Mucosa of gallbladder (tissue), 1 donor: ENCODE results near the gene FOXP3. TPM values are rescaled to one million over a fixed set of nuclear protein-coding genes. Genes with fewer than 3 reads are reported as not detected.

Experiments used
- DNase-seq: peaks from one replicate; pipeline ENCODE4 v3.0.0-alpha.2; 2020; ENCODE audit warnings: low spot score
- total RNA-seq: library from RNA; stranded (reverse); gene quantifications from one replicate; pipeline ENCODE4 v1.2.1, GENCODE V29; 2021
- donor health status: DM: no; HTN: no; CAD: no.

FOXP3 gene
- total RNA-seq, 1 donor from 2014 or later = 0.09 TPM

- DNase-seq = no peak
Observed at GRCh38 chrX:49276207-49276606, 11.7 kb upstream of the FOXP3 start.

- no peak for DNase-seq
Observed at GRCh38 chrX:49273181-49273727, 8.7 kb upstream of the FOXP3 start.

DNA sequence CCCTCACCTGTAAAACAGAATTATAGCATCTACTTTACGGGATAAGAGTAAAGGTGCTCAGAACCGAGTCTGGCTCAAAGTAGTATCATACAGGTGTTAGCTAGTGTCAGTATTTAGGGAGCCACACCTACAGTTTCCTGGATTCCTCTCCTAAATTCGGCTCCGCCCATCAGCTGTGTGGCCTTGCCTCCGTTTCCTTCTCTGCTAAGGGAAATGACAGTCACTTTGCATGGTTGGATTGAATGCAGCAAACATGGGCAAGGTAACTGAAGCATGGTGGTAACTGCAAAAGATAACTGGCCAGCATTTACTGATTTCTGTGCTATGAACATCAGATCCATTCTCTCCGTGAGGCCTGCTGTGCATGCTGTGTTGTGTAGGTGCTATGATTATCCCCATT, 7.9 kb upstream of the FOXP3 start:
- no peak for DNase-seq

GRCh38 chrX:49271341-49271740, 6.8 kb upstream of the FOXP3 start:
- no peak for DNase-seq

DNA sequence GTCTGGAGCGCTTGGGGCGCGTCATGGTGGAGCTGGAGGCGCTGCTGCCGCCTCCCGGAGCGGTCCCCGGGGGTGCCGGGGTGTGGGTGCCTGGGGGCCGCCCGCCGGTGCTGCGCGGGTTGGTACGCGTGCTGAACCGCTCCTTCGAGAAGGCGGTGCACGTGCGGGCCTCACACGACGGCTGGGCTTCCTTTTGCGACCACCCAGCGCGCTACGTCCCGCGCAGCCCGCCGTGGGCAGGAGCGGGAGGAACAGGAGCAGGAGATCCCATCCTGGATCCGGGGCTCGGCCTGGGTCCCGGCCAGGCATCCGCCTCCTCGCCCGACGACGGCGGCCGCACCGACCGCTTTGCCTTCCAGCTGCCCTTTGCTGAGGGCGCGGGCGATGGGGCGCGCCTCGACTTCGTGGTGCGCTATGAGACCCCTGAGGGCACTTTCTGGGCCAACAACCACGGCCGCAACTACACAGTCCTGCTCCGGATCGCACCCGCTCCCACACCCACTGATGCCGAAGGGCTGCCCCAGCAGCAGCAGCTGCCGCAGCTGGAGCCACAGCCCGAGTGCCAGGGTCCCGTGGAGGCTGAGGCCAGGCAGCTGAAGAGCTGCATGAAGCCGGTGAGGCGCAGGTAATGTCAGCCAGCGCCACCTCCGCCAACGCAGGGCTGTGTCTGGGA, 5.9 kb upstream of the FOXP3 start:
- no peak for DNase-seq

DNA sequence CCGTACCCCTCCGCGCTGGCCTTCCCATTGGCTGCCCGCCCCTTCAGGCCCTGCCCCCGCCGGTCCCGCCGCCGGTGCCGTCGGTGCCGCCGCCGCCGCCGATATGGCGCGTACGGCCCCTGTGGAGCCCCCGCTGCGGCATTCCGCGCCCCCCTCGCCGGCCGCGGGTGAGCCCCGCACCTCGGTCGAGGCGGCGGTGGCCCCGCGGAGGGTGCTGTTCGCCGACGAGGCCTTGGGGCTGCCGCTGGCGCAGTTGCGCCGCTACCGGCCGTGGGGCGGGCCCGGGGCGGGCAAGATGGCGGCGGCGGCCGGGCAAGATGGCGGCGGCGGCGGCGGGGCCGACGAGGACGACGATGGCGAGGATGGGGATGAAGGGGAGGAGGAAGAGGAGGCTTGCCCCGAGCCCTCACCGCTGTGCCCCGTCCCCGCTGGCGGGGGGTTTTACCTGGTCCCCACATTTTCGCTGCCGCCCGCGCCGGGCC, 5.3 kb upstream of the FOXP3 start, which contains the start of gene PPP1R3F:
Gene PPP1R3F (plus strand): TSS at position 27 of the 482 bp plus-strand sequence. CDS start 77 bp downstream, at position 104.
- no peak for DNase-seq

DNA sequence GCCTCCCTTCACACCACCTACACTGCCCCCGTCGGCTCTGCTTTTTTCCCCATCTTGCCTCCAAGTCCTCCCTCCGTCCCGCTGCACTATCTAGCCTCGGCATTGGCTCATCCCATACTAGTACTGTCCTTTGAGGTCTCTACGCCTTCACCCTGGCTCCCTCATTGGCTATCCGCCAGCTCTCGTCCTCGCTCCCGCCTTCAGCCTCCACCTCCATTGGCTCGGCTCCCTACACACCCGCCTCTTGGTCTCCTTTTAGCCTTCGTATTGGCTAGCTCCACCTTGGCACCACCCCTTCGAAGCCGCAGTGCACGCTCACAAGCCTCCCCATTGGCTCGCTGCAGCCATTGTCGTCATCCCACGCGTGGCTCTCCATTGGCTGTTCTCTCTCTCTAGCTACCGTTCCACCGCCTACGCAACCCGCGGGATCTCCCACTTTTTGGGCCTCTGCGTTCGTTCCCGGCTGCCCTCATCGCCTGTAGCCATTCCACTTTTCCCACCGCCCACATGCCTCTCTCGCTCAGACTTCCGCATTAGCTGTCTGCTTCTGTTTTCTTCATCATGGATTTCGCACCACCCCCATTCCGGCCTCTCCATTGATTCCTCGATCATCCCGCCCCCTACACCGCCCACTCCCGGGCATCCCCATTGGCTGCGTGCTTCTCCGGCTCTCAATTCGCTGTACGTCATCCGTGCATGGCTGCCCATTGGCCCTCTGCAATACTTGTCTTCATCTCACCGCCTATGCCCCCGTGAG, 4.7 kb upstream of the FOXP3 start:
- peak; percentile 97 for DNase-seq

- DNase-seq = no peak
Observed at GRCh38 chrX:49268702-49269009, 4.1 kb upstream of the FOXP3 start.

DNA sequence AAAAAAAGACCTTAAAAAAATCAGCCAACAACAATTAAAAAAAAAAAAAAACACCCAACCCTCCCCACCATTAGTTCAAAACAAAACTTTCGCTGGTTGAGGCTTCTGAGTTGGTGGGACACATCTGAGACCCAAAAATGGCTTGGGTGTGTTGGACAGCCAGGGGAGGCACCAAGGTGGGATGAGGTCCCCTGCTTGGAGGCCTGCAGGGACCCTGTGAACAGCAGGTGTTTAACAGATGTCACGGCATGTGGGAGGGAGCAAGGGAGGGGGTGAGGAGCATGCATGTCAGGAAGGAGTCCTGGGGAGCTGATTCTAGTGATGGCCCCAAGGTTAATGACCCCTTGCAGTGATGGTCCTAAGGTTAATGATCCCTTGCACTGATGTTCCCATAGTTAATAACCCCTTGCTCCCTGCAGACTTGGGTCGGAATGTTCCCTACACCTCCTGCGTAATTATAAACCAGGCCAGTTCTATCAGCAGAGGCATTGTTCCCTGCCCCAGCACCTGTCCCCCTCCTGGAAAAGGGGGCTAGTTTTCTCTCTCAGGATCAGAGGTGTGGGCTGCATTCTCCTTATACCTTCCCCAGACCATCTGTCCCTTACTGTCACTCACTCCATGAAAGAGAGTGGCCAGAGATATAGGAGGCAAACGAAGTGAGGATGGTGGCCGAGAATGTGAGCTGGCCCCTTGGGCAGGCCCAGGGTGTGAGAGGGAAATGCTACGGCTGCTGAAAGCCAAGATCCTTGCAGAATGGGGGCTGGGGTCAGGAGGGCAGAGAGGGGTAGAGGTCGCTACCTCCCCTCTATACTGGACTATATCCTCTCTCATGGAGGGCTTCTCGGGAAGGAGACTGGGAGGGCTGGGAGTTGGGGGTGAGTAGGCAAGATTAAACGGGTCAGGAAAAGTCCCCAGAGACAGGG, 2.3 kb upstream of the FOXP3 start:
- no peak for DNase-seq

DNA sequence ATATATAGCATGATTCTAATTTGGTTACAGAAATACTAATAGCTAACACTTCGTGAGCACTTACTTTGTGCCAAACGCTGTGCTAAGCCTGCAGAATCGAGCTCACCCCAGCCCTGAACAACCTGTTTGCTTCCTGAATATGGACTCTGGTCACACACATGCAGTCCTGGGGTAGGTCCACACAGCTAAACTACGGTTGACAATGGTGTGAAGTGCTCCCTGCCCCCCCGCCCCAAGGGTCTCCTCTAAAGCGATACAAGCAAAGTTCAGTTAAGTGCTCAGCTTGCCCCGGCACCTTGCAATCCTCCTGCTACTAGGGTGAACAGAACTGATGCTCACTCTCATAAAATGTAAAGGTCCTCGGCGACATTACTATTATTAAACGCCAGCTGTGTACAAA, 879 bp downstream of the FOXP3 start:
- DNase-seq = no peak

DNA sequence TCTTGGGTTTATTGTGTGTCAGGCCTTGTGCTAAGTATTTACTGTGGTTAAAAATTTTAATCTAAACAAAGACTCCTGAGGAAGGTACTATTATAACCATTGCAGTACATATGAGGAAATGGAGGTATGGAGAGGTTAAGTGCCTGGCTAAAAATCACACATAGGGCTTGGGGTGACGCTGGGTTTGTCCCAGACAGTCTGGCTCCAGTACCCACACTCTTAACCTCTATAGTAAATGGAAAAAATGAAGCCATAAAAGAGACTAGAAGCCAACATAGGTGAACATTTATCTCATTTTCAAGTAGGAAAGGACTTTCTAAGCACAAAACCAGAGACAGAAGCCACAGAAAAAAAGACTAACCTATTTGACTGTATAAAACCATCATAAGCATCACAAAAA, 1.9 kb downstream of the FOXP3 start:
- DNase-seq = no peak

- no peak for DNase-seq
Observed at GRCh38 chrX:49260221-49260985, 4.1 kb downstream of the FOXP3 start.

- no peak for DNase-seq
Observed at GRCh38 chrX:49258749-49259124, 5.8 kb downstream of the FOXP3 start.

- DNase-seq = no peak
Observed at GRCh38 chrX:49257846-49258748, 6.4 kb downstream of the FOXP3 start.

DNA sequence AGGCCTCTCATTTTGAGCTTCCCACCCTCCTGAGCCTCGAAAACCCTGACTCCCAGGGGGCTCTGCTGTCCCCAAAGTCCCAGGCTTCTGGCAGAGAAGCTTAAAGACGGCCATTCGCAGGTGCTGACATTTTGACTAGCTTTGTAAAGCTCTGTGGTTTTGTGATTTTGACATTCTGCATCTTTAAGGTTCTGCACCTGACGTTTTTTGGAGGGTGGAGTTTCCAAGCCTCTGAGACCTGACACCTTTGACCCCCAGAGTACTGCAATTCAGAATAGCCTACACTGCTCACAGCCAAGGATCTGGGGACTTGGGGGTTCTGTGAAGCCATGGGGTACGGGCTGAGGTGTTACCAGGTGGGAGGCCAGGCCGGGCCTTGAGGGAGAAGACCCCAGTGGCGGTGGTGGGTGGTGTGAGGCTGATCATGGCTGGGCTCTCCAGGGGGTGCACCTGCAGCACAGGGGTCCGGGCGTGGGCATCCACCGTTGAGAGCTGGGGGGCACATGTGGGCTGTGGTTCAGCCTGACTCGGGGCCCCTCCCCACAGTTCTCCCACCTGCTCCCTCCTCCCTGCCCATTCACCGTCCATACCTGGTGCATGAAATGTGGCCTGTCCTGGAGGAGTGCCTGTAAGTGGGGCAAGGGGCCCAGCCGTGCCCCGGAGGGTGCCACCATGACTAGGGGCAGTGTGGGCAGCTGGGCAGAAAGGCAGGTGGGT, 7.3 kb downstream of the FOXP3 start:
- no peak for DNase-seq

DNA sequence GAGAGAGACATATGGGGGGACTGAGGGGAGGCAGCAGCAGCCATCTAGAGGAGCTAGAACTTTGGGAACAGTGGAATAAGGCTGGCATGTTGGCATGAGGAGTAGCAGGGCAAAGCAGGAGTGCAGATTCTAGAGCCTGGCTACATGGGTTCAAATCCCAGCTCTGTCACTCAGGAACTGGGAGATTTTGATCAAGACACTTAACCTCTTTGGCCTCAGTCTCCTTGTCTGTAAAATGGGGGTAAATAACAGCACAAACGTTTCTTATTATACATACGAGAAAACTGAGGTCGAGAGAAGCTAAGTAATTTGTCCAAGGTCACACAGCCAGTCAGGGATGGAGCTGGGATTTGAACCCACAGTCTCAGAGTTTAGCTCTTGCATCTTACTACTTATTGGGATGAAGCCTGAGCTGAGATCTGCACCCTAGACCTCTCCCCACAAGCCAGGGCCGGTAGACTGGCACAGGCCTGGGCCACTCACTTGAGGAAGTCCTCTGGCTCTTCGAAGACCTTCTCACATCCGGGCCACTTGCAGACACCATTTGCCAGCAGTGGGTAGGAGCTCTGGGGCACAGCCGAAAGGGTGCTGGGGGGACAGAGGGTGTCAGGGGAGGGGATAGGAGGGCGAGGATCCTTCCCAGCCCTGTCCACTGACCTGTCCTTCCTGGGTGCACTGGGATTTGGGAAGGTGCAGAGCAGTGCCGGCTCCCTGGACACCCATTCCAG, 8.1 kb downstream of the FOXP3 start:
- no peak for DNase-seq

- DNase-seq = no peak
Observed at GRCh38 chrX:49254639-49255038, 9.9 kb downstream of the FOXP3 start.

- no peak for DNase-seq
Observed at GRCh38 chrX:49251325-49251724, 13.2 kb downstream of the FOXP3 start.

- DNase-seq = no peak
Observed at GRCh38 chrX:49250578-49250977, 13.9 kb downstream of the FOXP3 start.
